Activated T-cell treated with anti-CD3 and anti-CD28 coated beads, Interleukin-2, amount 50 U/mL, for 48 hours (primary cell): Measurements from ENCODE around the gene C2.
"Not testable (repeated sequence)": the region's sequence is repeated elsewhere in the genome, so short reads cannot be mapped to it uniquely, and the experiment has no call there.

Experiments used
- DNase-seq, 2 experiments: peaks; one replicate each; pipeline ENCODE4 v3.0.0-alpha.2; 2020

C2 gene

DNA sequence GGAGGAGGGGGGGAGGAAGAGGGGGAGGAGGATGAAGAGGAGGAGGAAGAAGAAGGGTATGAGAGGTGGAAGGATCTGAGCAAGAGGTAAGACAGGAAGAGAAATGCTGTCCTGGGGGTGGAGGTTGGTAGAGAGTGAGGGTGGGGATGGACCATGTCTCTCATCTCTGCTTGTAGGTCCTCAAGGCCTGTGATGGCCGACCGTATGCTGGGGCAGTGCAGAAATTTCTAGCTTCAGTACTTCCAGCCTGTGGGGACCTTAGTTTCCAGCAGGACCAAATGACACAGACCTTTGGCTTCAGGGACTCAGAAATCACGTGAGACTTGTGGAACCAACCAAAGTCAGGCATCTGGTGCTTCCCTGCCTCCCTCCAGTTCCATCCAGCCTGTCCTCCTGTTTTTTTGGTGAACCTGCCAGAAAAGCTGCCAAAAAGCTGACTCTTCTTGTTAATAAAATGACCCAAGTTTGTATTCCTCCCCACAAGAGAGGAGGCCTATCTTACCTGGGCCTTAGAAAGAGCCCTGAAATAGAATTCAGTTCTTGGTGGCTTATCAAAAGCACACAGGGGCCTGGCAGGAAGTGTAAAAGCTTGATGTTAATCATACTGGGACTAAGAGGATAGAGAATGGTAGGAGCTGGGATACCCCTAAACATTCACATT lies 51.9 kb downstream of the C2 start:
- DNase-seq = no peak

DNA sequence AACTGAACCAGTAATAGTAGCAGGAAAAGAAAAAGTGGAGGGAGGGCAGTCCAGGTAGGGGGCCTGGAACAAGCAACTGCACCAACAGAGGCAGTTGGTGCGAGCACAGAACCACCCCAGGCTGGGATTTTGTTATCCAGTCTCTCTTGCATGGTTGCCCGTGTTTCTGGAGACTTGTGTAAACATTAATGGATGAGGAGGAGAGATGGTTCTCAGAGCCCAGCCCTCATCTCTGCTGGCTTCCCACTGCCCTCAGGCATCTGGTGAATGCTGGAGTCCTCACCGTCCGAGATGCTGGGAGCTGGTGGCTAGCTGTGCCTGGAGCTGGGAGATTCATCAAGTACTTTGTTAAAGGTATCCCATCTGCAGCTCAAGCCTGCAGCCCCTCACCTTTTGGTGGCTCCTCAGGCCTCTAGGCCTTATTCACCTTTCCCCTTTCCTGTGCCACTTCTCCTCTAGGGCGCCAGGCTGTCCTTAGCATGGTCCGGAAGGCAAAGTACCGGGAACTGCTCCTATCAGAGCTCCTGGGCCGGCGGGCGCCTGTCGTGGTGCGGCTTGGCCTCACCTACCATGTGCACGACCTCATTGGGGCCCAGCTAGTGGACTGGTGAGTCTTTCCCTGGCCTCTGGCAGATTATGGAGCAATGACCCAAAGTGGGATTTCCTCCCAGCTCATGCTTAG lies 52.8 kb downstream of the C2 start:
- DNase-seq = not testable (repeated sequence)

DNA sequence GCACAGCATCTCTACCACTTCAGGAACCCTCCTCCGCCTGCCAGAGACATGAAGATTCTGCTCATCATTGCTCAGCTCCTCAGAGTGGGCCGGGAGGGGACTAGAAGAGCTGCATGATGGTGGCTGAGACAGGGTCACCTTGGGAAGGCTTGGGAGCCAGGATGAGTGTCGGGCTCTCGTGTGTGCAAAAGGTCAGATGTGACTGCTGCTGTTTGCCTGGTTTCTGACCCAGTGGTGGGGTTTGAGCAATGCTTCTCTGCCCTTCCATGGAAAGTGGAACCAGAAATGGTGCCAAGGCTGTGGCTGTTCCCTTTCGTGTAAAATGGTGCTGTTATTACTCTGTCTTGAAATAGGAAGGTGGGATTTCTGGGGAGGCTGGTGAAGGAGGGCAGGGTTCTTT lies 53.5 kb downstream of the C2 start:
- DNase-seq = not testable (repeated sequence)

GRCh38 chr6:31981744-31982143 lies 54.2 kb downstream of the C2 start, which contains the start of gene C4A:
Gene C4A, plus strand, starts transcription at chr6:31982057. Its CDS starts 51 bp downstream, at chr6:31982108.
- DNase-seq = not testable (repeated sequence)

DNA sequence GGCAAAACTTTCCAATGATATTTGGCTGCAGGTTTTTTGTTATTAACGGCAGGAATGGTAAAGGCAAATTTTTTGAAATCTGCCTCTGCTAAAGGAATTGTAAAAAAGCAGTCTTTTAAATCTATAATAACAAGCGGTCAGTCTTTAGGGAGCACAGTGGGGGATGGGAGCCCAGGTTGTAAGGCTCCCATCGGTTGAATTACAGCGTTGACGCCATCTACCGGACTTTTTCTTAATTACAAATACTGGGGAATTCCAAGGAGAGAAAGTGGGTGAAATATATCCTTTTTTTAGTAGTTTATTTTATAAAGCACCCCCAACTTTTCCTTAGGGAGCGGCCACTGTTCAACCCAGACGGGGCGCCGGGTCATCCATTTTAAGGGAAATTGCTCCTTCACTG lies 61.8 kb downstream of the C2 start:
- not testable (repeated sequence) for DNase-seq

DNA sequence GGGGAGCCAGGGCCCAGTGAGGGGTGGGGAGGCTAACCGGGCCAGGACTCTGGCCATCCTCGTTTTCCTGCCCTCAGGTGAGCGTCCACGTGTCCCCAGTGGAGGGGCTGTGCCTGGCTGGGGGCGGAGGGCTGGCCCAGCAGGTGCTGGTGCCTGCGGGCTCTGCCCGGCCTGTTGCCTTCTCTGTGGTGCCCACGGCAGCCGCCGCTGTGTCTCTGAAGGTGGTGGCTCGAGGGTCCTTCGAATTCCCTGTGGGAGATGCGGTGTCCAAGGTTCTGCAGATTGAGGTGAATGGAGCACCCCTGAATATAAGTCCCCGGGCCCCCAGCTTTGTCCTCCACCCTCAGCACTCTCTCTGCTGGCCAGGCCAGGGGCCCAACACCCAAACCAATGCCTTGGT lies 66.9 kb downstream of the C2 start:
- not testable (repeated sequence) for DNase-seq
